Measurements from ENCODE around the gene GPAM. TPM values are rescaled to one million over a fixed set of nuclear protein-coding genes. Genes with fewer than 3 reads are reported as not detected.

Gene GPAM
- total and polyA plus RNA-seq, 10 of the 15 experiments (the other 5 are each of a cell fraction or from before 2014, with no cell fraction given): 3.3 to 9.4 (median 7.4) TPM

DNA sequence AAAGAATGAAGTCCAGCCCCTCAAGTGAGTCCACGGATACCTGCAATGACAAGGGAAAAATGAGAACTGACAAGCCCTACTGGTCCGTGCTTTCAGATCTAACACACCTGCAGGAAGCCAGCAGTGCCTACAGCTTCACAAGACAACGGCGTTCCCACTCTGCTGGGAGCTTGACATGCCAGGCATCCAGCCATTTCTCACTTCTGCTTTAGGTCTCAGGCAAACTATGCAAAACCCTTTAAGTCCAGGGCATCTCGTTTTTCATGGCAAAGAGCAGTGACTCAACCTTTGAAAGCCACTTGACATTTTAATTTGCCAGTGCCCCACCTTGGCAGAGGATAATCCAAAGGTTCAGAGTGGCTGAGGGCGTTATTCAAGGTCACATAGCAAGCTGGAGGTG lies 49.1 kb upstream of the GPAM start:
- no peak overlapping the region for H3K9ac ChIP-seq (ENCODE audit: control insufficient read depth, insufficient read depth, low read length)
- ChIA-PET SMC1A (ENCODE audit: uncharacterized antibody, unreplicated experiment) (no interaction called here), CTCF (interaction anchor here (0.6 kb wide), 1 partner anchor 11 kb away, joined by 3 read pairs; no protein-coding TSS in a partner anchor), POLR2A (no interaction called here), RAD21 (ENCODE audit: unreplicated experiment) (no interaction called here)
- TF ChIP-seq SPI1 (IDR thresholded peaks at IDR 0.05; ENCODE audit: borderline replicate concordance, insufficient read depth, low read depth, low read length): peak; percentile 70
- TF ChIP-seq MTA2 (IDR thresholded peaks at IDR 0.05; ENCODE audit: low read depth): no peak
- no peak for TF ChIP-seq SMAD1 (IDR thresholded peaks at IDR 0.05; ENCODE audit: low read depth, partially characterized antibody)
- TF ChIP-seq RFX5 (IDR thresholded peaks at IDR 0.05; ENCODE audit: low read depth, low read length): no peak
- TF ChIP-seq TCF12 (IDR thresholded peaks at IDR 0.05; ENCODE audit: low read depth, low read length): 0 out of 2 replicates have a peak, but pooled peaks have one; percentile 9
- in situ Hi-C loops (cut with MboI): no loop called here
- intact Hi-C loops (cut with micrococcal nuclease; ENCODE audit: unreplicated experiment): no loop called here
- FAIRE-seq (no peak), ATAC-seq (peak; percentile 32; the same call in 2 of the 3 replicates), DNase-seq (ENCODE audit: low read depth, low spot score) (no peak)
- no peaks in the 10 kb centered on the region for H3K36me3 ChIP-seq (ENCODE audit: control insufficient read depth in 2 of 2, insufficient read depth in 2 of 2, low read length in 1 of 2)
- no peak overlapping the region for H3K27ac ChIP-seq (ENCODE audit: control insufficient read depth, insufficient read depth)
- no peaks in the 10 kb centered on the region for H3K27me3 ChIP-seq (replicated peaks in 1 of 2; ENCODE audit: control insufficient read depth in 2 of 2, insufficient read depth in 2 of 2, low read length in 1 of 2)
- H2AFZ ChIP-seq (ENCODE audit: control insufficient read depth, low read depth, low read length): no peak overlapping the region
- WGBS (ENCODE audit: insufficient coverage, insufficient replicate concordance, low lambda C conversion rate, missing lambda C conversion rate): 45% methylated on average over 6 of the region's 6 CpGs
- peaks cover 6% of the 10 kb centered on the region for H3K4me1 ChIP-seq (ENCODE audit: control insufficient read depth, insufficient read depth, low read length)
- no peak overlapping the region for H3K4me3 ChIP-seq
- H3K4me2 ChIP-seq (ENCODE audit: control insufficient read depth, insufficient read depth): no peak overlapping the region
- no peaks in the 10 kb centered on the region for H3K79me2 ChIP-seq (ENCODE audit: control insufficient read depth, insufficient read depth, low read length)
- no TSS peak for BruUV-seq (replicated peaks)
- no peaks in the 10 kb centered on the region for H3K9me3 ChIP-seq (replicated peaks; ENCODE audit: control insufficient read depth, insufficient read depth, low read length)
- no peaks in the 10 kb centered on the region for H4K20me1 ChIP-seq (ENCODE audit: control insufficient read depth, insufficient read depth)

- ATAC-seq: no peak
- POLR2A ChIA-PET: interaction anchor here (0.5 kb wide), 1 partner anchor 103 kb away, joined by 3 read pairs; no protein-coding TSS in a partner anchor
- in situ Hi-C loops (cut with MboI) (no loop called here), intact Hi-C loops (cut with micrococcal nuclease; ENCODE audit: unreplicated experiment) (no loop called here)
- no peak overlapping the region for H3K4me3 ChIP-seq
- H2AFZ ChIP-seq (ENCODE audit: control insufficient read depth, low read depth, low read length): no peak overlapping the region
- FAIRE-seq: no peak
- H3K9me3 ChIP-seq (replicated peaks; ENCODE audit: control insufficient read depth, insufficient read depth, low read length): no peaks in the 10 kb centered on the region
- WGBS (ENCODE audit: insufficient coverage, insufficient replicate concordance, low lambda C conversion rate, missing lambda C conversion rate): 36% methylated on average over 9 of the region's 9 CpGs
- no peaks in the 10 kb centered on the region for H3K79me2 ChIP-seq (ENCODE audit: control insufficient read depth, insufficient read depth, low read length)
- RAD21 ChIA-PET (ENCODE audit: unreplicated experiment): no interaction called here
- SMC1A ChIA-PET (ENCODE audit: uncharacterized antibody, unreplicated experiment): no interaction called here
- H3K36me3 ChIP-seq (ENCODE audit: control insufficient read depth in 2 of 2, insufficient read depth in 2 of 2, low read length in 1 of 2): no peaks in the 10 kb centered on the region
- BruUV-seq (replicated peaks): no TSS peak
- H3K27me3 ChIP-seq (replicated peaks in 1 of 2; ENCODE audit: control insufficient read depth in 2 of 2, insufficient read depth in 2 of 2, low read length in 1 of 2): no peaks in the 10 kb centered on the region
- no peak overlapping the region for H3K9ac ChIP-seq (ENCODE audit: control insufficient read depth, insufficient read depth, low read length)
- no peaks in the 10 kb centered on the region for H4K20me1 ChIP-seq (ENCODE audit: control insufficient read depth, insufficient read depth)
- no peak overlapping the region for H3K4me2 ChIP-seq (ENCODE audit: control insufficient read depth, insufficient read depth)
- H3K27ac ChIP-seq (ENCODE audit: control insufficient read depth, insufficient read depth): no peak overlapping the region
- no peak for DNase-seq (ENCODE audit: low read depth, low spot score)
- CTCF ChIA-PET: interaction anchor here (0.6 kb wide), 1 partner anchor 12 kb away, joined by 3 read pairs; no protein-coding TSS in a partner anchor
- peaks cover 6% of the 10 kb centered on the region for H3K4me1 ChIP-seq (ENCODE audit: control insufficient read depth, insufficient read depth, low read length)
- TF ChIP-seq USF1 (IDR thresholded peaks at IDR 0.05; ENCODE audit: borderline replicate concordance, extremely low read length, insufficient read depth, low read depth, low read length) (no peak), CREM (IDR thresholded peaks at IDR 0.05; ENCODE audit: low read depth) (no peak), MTA3 (IDR thresholded peaks at IDR 0.05; ENCODE audit: borderline replicate concordance, low read length) (no peak), WRNIP1 (IDR thresholded peaks at IDR 0.05; ENCODE audit: borderline replicate concordance, low read depth, low read length) (no peak), FOXK2 (IDR thresholded peaks at IDR 0.05) (no peak), DPF2 (IDR thresholded peaks at IDR 0.05) (no peak), TCF12 (IDR thresholded peaks at IDR 0.05; ENCODE audit: low read depth, low read length) (no peak)
- TF ChIP-seq, protein P1, sequence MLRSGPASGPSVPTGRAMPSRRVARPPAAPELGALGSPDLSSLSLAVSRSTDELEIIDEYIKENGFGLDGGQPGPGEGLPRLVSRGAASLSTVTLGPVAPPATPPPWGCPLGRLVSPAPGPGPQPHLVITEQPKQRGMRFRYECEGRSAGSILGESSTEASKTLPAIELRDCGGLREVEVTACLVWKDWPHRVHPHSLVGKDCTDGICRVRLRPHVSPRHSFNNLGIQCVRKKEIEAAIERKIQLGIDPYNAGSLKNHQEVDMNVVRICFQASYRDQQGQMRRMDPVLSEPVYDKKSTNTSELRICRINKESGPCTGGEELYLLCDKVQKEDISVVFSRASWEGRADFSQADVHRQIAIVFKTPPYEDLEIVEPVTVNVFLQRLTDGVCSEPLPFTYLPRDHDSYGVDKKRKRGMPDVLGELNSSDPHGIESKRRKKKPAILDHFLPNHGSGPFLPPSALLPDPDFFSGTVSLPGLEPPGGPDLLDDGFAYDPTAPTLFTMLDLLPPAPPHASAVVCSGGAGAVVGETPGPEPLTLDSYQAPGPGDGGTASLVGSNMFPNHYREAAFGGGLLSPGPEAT (IDR thresholded peaks at IDR 0.05; ENCODE audit: low read depth): no peak
These were observed 48.2 kb upstream of the GPAM start for GRCh38 chr10:112231602-112232400.
